TTC549 (cell line): Measurements from ENCODE around the gene RNF133.
"Not testable (repeated sequence)": the region's sequence is repeated elsewhere in the genome, so short reads cannot be mapped to it uniquely, and the experiment has no call there.

Source experiments
- FAIRE-seq: peaks from 2 replicates; lab custom pipeline; 2012; peaks lifted over from hg19 to GRCh38; lab: Jason Lieb, UNC

Gene RNF133

DNA sequence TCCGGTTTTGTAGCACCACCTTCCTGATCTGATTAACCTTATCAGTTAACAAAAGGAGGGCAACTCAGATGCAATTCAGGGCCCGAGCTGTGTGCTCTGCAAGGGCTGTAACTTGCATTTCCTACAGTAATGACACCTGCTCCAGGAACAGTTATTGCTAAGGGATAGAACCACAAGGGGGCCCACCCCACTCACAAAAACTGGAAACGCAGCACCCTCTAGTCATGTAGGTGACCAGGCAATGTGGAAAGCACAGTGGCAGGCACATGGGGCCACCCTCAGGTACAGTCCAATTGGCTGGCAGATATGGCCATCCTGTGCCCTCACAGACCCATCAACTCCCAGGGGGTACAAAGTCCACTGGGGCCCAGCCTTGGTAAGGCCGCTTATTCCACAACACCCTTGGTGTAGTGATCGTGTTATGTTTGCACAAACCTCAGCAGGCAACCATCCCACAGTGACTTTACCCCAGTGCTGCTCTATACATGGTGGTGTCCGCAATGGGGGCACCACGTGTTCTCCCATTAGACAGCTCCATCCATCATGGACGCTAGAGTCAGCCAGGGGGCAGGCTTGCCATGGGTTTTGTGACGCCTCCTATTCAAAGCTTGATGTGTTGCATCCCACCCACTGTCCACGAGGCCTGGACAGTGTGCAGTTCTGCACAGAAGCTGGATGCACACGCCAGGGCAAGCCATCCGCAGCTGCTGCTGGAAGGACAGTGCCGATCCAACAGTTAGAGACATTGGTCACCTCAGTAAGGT lies 9.4 kb downstream of the RNF133 start:
- FAIRE-seq = no peak

GRCh38 chr7:122688400-122688998 lies 10.4 kb downstream of the RNF133 start:
- FAIRE-seq = no peak

DNA sequence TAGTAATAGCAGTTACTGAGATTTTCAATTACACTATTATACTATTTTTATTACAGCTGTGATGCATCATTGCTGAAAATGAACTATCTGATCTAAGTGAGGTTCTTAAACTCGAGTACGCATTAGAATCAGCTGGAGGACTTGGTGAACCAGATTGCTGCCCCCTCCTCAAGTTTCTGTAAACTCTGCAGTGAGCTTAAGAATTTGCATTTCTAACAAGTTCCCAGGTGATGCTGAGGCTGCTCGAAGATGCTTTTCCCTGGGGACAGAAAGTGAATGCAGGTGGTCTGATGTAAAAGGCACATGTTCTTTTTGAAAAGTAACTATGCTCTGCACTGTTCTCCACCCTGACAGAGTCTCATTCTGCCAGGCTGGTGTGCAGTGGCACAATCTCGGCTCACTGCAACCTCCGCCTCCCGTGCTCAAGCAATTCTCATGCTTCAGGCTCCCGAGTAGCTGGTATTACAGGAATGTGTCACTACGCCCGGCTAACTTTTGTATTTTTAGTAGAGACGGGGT lies 12.5 kb downstream of the RNF133 start:
- no peak for FAIRE-seq

GRCh38 chr7:122684504-122684903 lies 14.4 kb downstream of the RNF133 start:
- no peak for FAIRE-seq

DNA sequence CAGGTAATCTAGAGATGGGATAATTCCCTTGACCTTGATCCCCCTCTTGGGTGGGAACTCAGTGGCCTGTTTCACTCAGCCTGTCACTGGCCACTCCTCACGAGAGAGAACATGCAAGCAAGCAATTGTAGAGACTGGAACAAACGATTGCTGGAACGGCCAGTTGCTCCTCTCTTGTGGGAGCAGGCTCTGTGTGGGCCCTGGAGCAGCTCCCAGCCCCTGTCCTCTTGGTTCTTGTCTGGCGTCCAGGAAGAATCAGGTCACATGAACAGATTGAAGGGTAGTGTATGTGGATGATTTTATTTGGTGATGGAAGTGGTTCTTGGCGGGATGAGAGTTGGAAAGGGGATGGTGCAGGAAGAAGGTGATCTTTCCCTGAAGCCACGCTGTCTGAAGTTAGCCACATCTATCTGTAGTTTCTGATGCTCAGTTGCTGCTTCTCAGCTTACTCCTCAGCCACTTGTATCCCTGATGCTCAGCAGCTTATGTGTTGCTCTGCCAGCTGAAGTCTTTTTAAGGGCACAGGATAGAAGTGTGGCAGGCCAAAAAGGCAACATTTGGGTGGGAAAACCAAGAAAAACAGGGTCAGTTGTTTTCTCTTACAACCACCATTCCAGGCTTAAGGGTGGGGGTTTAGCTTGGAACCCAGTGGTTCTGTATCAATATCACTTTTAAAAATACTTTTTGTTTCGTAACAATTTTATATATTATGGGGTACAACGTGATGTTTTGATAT lies 15.9 kb downstream of the RNF133 start:
- FAIRE-seq = no peak

DNA sequence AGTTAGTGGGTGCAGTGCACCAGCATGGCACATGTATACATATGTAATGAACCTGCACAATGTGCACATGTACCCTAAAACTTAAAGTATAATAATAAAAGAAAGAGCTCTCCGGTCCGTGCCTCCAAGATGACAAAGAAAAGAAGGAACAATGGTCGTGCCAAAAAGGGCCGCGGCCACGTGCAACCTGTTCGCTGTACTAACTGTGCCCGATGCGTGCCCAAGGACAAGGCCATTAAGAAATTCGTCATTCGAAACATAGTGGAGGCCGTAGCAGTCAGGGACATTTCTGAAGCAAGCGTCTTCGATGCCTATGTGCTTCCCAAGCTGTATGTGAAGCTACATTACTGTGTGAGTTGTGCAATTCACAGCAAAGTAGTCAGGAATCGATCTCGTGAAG lies 17.7 kb downstream of the RNF133 start:
- not testable (repeated sequence) for FAIRE-seq

- no peak for FAIRE-seq
Measured at GRCh38 chr7:122679813-122680212, 19.1 kb downstream of the RNF133 start.

DNA sequence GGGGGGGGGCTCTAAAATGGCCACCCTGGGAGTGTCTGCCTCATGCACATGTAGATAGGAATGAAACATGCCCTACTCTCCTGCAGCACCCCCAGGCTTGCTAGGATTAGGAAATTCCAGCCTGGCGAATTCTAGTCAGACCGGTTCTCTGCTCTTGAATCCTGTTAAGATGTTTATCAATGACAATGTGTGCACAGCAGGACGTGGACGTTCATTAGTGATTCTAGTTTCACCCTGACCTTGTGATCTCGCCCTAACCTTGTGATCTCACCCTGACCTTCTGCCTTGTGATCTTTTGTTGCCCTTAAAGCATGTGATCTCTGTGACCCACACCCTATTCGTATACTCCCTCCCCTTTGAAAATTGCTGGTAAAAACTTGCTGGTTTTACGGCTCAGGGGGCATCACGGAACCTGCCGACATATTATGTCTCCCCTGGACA lies 19.6 kb downstream of the RNF133 start:
- not testable (repeated sequence) for FAIRE-seq

- FAIRE-seq = no peak
Measured at GRCh38 chr7:122677149-122677548, 21.8 kb downstream of the RNF133 start.

DNA sequence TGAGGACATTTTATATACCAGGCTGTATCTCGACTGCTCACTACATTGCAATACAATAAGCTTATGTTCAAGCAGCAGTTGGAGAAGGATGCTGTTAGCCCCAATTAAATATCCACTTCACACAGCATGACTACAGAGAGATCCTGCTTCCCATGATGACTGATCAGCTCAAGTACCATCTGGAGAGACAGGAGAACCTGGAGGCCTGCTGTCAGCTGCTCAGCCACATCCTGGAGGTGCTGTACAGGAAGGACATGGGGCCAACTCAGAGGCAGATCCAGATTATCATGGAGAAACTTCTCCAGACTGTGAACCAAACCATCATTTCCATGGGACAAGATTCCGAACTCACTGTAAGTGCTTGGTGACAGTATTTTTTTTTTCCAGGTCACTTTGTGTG lies 22.5 kb downstream of the RNF133 start:
- FAIRE-seq = no peak

DNA sequence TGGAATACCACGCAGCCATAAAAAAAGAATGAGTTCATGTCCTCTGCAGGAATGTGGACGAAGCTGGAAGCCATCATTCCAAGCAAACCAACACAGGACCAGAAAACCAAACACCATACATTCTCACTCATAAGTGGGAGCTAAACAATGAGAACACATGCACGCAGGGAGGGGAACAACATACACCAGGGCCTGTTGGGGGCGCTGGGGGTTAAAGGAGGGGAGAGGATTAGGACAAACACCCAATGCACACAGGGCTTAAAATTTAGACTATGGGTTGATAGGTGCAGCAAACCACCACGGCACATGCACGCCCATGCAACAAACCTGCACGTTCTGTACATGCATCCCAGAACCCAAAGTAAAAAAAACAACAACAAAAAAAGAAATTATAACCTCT lies 23.3 kb downstream of the RNF133 start:
- no peak for FAIRE-seq

DNA sequence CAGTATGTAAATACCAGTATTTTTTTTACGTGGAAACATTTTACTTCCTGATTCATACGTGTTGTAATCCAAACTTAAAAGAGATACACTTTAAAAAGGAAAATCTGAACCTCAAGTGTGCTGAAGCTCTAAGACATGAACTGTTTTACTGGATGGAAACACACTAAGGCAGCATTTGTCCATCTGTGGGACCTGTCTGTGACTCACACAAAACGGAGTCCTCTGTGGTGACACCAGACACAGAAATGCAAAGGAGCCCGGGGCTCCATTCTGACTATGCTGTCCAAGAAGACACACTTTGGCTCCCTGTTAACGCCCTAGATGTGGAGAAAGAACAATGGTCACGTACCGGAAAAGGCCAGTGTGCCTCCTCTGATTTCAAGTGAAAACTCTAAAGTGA lies 23.9 kb downstream of the RNF133 start:
- no peak for FAIRE-seq

DNA sequence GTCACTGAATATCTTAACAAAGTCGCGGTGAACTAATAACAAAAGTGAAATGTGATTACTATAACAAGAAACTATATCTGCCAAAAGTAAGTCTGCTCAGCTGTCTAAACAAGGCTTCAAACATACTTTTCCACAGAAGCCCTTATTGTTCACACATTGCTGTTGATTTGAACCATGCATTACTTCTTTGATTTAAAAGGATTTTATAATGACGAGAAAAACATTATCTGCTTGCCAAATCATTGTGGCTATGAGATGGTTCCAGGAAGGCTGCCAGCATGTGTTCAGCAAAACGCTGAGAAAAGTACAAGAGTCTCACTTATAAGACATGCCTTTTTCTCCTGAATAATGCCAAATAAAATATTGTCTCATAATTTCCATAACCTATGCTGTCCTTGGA lies 24.4 kb downstream of the RNF133 start:
- FAIRE-seq = no peak

GRCh38 chr7:122673951-122674350 lies 25.0 kb downstream of the RNF133 start:
- FAIRE-seq = no peak

- no peak for FAIRE-seq
Measured at GRCh38 chr7:122672536-122672935, 26.4 kb downstream of the RNF133 start.

DNA sequence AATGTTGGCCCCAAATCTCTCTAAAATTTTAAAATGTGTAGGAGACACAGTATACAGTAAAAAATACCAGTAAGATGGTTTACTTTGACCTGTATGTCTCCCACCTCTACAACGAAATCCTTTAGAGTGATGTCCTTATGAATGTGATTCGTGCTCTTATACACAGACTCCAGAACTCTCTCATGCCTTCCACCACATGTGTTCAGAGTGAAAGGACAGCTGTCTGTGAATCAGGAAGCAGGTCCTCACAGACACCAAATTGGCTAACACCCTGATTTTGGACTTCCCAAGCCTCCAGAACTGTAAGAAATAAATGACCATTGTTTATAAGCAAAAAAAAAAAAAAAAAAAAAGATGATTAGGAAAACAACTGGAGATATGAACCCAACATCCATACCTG lies 35.2 kb downstream of the RNF133 start:
- no peak for FAIRE-seq

DNA sequence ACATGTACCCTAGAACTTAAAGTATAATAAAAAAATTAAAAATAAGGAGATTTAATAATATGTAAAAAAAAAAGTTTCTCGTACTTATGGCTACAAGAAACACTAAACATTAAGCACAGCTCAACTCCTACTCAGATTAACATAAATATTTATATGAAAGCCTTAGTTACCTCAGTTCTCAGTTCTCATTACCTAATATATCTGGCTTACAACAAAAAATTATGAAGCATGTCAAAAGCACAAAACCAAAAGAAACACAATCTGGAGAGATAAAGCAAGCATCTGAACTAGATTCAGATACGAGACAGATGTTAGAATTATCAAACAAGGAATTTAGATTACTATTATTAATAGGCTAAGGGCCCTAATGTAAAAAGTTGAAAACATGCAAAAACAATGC lies 40.1 kb downstream of the RNF133 start:
- FAIRE-seq = no peak

DNA sequence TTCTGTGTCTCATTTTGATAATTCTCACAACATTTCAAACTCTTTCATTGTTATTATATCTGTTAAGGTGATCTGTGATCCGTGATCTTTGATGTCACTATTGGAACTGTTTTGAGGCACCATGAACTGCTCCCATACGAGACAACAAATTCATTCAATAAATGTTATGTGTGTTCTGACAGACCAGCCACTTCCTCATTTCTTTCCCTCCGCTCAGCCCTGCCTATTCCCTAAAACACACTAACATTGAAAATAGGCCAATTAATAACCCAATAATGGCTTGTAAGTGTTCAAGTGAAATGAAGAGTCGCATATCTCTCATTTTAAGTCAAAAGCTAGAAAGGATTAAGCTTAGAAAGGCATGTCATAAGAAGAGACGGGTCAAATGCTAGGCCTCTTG lies 45.2 kb downstream of the RNF133 start:
- no peak for FAIRE-seq

DNA sequence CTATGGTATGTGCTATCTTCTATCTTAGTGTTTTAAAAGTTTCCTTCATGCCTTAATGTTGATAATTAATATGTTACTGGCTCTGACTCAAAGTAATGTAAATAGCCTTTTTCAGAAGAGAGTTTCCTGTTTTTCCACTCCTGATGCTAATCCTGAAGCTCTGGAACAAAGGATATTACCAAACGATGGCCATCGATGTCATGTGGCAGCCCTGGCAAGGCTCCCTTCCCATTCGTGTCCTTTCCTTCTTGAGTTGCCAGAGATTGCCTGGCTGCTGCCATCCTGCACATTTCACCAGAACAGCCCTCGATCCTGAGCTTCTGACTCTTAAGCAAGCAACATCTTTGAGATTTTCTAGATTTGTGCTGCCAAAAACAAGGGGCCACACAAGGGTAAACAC lies 46.0 kb downstream of the RNF133 start:
- no peak for FAIRE-seq

DNA sequence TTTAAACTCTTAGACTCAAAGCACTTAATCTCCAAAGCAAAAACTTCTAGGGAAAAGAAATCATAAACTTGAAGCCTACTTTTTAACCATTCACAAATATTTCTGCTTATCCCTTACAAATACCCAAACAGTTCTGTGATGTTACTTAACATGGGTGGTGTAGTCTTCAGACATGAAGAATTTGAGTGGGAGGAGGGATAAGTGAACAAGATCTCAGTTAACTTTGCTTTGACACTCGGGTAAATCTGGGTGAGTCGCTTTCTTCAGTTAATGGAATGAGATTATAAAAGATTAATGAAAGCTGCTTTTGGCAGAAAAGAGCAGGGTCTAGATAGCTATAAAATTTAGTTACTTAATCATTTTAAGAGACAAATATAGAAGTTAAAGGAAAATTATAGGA lies 47.5 kb downstream of the RNF133 start:
- no peak for FAIRE-seq
